Astrocyte (in vitro differentiated cells and primary cell): ENCODE results near the gene FARS2.

Experiments used
- EZH2 ChIP-seq: IDR thresholded peaks from 2 replicates; pipeline ENCODE4 v1.6.1; 2012; ENCODE audit warnings: mild to moderate bottlenecking, low read length, inconsistent platforms; ENCODE audit not compliant: insufficient read depth
- TF ChIP-seq, protein P1 (sequence below): IDR thresholded peaks from 2 replicates; pipeline ENCODE4 v1.5.1; 2011; ENCODE audit warnings: low read depth, mild to moderate bottlenecking, inconsistent platforms, low read length, moderate library complexity; ENCODE audit not compliant: insufficient read depth

DNA sequence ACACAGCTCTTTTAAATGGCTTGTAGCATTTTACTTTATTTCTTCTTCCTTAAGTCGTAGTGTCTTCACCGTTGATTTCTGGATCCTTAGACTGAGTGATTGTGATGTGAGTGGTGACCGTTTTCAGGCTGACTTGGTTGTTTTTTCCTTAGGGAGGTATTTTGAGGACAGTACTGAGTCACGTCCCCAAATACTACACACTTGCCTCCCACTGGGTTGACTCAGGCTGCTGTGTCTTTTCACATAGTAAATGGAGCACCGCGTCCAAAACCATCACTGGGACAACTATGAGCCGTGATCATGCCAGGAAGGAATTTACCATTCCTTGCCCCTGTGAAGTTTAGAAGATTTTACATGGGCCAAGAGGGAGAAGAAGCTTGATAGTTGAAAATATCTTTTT, 174.1 kb downstream of the FARS2 start:
- TF ChIP-seq, protein P1, sequence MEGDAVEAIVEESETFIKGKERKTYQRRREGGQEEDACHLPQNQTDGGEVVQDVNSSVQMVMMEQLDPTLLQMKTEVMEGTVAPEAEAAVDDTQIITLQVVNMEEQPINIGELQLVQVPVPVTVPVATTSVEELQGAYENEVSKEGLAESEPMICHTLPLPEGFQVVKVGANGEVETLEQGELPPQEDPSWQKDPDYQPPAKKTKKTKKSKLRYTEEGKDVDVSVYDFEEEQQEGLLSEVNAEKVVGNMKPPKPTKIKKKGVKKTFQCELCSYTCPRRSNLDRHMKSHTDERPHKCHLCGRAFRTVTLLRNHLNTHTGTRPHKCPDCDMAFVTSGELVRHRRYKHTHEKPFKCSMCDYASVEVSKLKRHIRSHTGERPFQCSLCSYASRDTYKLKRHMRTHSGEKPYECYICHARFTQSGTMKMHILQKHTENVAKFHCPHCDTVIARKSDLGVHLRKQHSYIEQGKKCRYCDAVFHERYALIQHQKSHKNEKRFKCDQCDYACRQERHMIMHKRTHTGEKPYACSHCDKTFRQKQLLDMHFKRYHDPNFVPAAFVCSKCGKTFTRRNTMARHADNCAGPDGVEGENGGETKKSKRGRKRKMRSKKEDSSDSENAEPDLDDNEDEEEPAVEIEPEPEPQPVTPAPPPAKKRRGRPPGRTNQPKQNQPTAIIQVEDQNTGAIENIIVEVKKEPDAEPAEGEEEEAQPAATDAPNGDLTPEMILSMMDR: no peak
- no peak for TF ChIP-seq EZH2
